NCI-H2171 (cell line): ENCODE results near the gene MYBL2.
"Not testable (repeated sequence)": the region's sequence is repeated elsewhere in the genome, so short reads cannot be mapped to it uniquely, and the experiment has no call there.

ENCODE experiments used
- DNase-seq: peaks from one replicate; lab custom pipeline; 2025; lab: John Stamatoyannopoulos, UW

MYBL2 gene

GRCh38 chr20:43751167-43752050 is 84.5 kb downstream of the MYBL2 start:
- no peak for DNase-seq

GRCh38 chr20:43752051-43752360 is 85.1 kb downstream of the MYBL2 start:
- no peak for DNase-seq

- DNase-seq = no peak
These were observed 85.8 kb downstream of the MYBL2 start for GRCh38 chr20:43752561-43753301.

GRCh38 chr20:43755390-43755789 is 88.5 kb downstream of the MYBL2 start:
- no peak for DNase-seq

DNA sequence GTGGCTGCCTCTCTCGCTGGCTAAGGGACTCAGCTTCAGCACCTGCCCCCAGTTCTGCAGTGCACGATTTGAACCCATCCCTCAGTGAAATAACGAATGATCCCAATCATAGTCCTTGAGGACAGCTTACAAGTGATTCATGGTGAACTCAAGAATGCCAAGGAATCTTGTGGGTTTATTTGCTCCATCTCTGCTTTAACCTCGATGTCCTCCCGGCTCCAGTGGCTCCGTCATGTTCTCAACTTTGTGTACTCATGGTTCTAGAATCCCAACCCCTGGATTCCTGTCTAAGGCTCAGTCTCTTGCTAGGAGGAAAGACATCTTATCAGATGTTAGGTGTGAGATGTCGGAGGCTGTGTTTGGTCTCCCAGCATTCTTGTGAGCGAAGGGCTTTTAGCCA is 88.9 kb downstream of the MYBL2 start:
- no peak for DNase-seq

DNA sequence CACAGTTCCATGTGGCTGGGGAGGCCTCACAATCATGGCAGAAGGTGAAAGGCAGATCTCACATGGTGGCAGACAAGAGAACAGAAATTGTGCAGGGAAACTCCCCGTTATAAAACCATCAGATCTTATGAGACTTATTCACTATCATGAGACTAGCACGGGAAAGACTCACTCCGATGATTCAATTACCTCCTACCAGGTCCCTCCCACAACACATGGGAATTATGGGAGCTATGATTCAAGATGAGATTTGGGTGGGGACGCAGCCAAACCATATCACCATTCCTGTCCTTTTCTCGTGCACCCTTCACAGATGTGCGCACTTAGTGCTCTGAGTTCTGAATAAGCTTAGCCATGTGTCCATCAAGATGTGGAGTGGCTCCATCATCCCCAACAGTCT is 91.0 kb downstream of the MYBL2 start:
- not testable (repeated sequence) for DNase-seq

- no peak for DNase-seq
These were observed 94.7 kb downstream of the MYBL2 start for GRCh38 chr20:43761386-43762340.

GRCh38 chr20:43762911-43763310 is 96.0 kb downstream of the MYBL2 start:
- DNase-seq = no peak

GRCh38 chr20:43765916-43766315 is 99.0 kb downstream of the MYBL2 start:
- no peak for DNase-seq
